ENCODE results near the gene HSD17B2.

Gene HSD17B2

GRCh38 chr16:82046541-82046940 is 11.5 kb downstream of the HSD17B2 start:
- no peak for DNase-seq (ENCODE audit: low read depth)
- TF ChIP-seq CTCF (conservative IDR thresholded peaks at IDR 0.05; ENCODE audit: low read depth, low read length): no peak
- H3K4me3 ChIP-seq (ENCODE audit: low read length): no peak overlapping the region

- DNase-seq (ENCODE audit: low read depth): no peak
- H3K4me3 ChIP-seq (ENCODE audit: low read length): no peak overlapping the region
Observed at GRCh38 chr16:82046941-82047340, 11.9 kb downstream of the HSD17B2 start.

GRCh38 chr16:82047374-82047773 is 12.3 kb downstream of the HSD17B2 start:
- no peak for TF ChIP-seq CTCF (conservative IDR thresholded peaks at IDR 0.05; ENCODE audit: low read depth, low read length)
- H3K4me3 ChIP-seq (ENCODE audit: low read length): no peak overlapping the region
- no peak for DNase-seq (ENCODE audit: low read depth)

More at GRCh38 chr16:82046941-82047340, 11.9 kb downstream of the HSD17B2 start:
- no peak for TF ChIP-seq CTCF (conservative IDR thresholded peaks at IDR 0.05; ENCODE audit: low read depth, low read length)

GRCh38 chr16:82047787-82048186 is 12.7 kb downstream of the HSD17B2 start:
- no peak for TF ChIP-seq CTCF (conservative IDR thresholded peaks at IDR 0.05; ENCODE audit: low read depth, low read length)
- no peak overlapping the region for H3K4me3 ChIP-seq (ENCODE audit: low read length)
- no peak for DNase-seq (ENCODE audit: low read depth)

GRCh38 chr16:82049484-82049883 is 14.4 kb downstream of the HSD17B2 start:
- H3K4me3 ChIP-seq (ENCODE audit: low read length): no peak overlapping the region
- DNase-seq (ENCODE audit: low read depth): no peak
- TF ChIP-seq CTCF (conservative IDR thresholded peaks at IDR 0.05; ENCODE audit: low read depth, low read length): no peak

- no peak for DNase-seq (ENCODE audit: low read depth)
- TF ChIP-seq CTCF (conservative IDR thresholded peaks at IDR 0.05; ENCODE audit: low read depth, low read length): no peak
Observed at GRCh38 chr16:82050506-82050905, 15.5 kb downstream of the HSD17B2 start.

GRCh38 chr16:82050909-82051357 is 15.9 kb downstream of the HSD17B2 start:
- DNase-seq (ENCODE audit: low read depth): no peak
- H3K4me3 ChIP-seq (ENCODE audit: low read length): no peak overlapping the region
- TF ChIP-seq CTCF (conservative IDR thresholded peaks at IDR 0.05; ENCODE audit: low read depth, low read length): no peak

More at GRCh38 chr16:82050506-82050905, 15.5 kb downstream of the HSD17B2 start:
- no peak overlapping the region for H3K4me3 ChIP-seq (ENCODE audit: low read length)

Data from retinal pigment epithelial cell (primary cell).